Measurements from ENCODE around the gene FIBCD1.

FIBCD1 gene

DNA sequence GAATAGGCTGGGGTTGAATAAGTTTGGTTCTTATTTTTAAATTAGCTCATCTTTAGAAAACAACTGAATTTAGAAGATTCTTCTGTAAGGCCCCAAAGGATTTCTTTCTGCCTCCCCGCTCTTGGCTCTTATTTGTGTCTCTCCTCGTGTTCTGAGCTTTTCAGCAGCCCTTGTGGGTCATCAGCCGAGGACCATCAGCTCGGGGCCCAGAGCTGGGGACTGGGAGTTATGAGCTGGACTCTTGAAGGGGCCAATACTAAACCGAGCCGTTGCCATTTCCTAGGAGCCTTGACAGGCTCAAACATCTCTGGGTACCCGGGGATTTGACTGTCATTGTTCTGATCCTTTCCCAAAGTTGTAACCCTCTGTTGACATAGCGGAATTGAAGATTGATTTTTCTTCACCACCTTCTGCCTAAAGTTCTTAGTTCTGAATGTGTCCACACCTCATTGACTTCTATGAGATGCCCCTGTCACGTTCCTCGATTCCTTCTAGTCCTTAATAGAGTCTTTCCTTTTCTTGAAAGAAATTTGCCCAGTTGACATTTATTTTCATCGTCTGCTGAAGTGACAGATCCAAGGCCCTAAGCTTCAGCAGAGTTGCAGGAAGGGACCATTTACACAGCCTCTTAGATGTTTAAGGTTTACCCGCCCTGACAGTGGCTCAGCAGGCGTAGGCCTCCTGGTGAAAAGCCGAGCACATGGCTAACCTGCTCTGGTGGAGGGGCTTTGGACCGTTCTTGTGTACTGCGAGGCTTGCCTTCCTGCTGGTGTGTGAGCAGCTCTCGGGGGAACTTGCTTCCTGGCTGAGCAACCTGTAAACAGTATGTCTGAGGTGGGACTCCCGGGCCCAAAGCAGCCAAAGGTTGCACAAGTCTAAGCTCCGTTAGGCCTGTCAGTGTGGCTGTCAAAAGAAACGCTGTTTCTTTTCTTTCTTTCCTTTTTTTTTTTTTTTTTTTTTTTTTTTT is 80.0 kb downstream of the FIBCD1 start:
- no peak for DNase-seq (ENCODE audit: low read depth in 3 of 3)

DNA sequence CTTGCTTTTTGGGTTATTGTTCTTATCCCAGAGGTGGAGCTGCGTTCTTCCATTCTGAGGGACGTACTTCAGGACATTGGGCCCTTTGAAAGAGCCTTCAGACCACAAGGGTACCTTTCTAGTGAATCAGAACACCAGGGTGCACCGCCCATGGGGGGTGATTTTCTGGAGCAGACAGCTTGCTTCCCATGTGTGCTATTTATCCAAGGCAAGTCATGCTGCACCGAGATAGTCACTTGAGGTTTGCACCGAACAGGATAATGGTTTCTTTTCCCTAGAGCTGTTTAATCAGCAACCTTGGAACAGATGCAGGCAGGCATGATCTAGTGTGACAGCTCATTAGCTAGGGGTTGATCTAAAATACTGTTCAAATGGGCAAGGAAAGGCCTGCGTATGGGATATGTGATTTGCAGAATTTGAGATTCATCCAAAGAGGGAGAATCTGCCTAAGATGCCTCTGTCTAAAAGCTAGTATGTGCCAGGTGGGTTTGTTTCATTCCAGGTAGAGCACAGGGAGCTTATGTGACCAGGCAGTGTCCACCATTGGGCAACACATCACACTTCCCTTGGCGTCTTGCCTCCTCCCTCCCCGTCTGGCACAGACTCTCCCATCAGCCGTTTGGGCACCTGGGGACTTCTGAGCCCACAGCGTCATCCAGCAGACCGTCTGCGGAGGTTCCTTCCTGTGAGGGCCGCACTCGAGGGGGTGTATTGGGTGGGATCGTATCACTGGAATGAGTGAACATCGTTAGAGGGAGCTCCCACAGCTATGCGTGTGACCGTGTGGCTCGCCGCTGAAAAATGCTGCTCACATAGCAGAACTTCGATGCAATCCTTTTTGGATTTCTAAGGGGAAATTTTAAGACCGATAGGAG is 80.9 kb downstream of the FIBCD1 start:
- DNase-seq (ENCODE audit: low read depth in 3 of 3) = no peak

DNA sequence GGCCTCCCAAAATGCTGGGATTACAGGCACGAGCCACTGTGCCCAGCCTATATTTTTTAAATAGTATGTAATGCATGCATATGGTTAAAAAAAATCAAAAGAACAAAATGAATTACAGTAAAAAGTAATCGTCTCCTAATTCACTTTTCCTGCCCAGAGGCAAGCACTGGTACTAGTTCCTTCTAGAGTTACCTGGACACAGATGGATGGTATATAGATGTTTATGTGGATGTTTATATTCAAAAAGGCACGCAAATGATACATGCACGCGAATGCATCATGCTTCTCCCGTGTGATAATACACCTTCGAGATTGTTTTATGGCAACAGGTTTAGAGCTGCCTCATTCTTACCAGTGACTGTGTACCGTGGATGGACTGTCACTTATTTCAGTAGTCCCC is 82.6 kb downstream of the FIBCD1 start:
- no peak for DNase-seq (ENCODE audit: low read depth in 3 of 3)

DNA sequence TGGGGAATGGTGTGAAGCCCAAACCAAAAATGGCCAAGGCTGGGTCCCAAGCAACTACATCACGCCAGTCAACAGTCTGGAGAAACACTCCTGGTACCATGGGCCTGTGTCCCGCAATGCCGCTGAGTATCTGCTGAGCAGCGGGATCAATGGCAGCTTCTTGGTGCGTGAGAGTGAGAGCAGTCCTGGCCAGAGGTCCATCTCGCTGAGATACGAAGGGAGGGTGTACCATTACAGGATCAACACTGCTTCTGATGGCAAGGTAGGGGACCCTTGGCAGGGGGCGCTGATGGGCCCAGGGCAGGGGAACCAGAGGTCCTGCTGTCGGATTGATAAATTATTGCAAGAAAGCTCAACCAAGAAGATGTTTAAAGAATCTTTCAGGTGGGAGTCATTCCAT is 84.2 kb downstream of the FIBCD1 start:
- no peak for DNase-seq (ENCODE audit: low read depth in 3 of 3)

DNA sequence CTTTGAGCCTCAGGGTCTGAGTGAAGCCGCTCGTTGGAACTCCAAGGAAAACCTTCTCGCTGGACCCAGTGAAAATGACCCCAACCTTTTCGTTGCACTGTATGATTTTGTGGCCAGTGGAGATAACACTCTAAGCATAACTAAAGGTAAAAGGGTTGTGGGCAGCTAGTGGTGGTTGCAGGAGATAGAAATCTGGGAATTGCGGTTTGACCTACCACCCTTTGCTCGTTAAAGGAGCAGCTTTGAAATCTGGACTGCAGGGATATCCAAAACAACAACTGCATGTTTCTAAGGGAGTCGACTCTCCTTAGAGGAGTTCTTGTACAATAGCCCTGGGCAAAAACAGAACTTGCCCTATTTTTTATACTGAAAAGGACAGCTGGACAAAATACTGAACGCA is 85.0 kb downstream of the FIBCD1 start:
- no peak for DNase-seq (ENCODE audit: low read depth in 3 of 3)

DNA sequence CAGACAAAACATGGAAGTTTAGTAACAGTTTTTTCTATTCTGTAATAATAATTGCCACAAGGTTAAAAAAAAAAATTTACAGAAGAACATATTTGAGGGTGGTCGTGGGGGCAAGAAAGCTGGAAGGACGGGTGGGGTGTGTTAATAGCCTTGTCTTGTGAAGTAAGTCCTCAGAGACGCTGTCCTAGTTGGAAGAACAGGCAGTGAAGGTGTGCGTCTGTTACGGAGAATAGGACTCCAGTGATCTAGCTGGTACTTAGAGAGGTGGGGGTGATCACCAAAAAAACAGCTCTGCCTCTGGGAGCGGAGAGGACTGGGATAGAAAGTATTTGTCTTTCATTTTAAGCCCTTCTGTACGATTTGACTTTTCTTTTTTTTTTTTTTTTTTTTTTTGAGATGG is 86.2 kb downstream of the FIBCD1 start:
- no peak for DNase-seq (ENCODE audit: low read depth in 3 of 3)

All from stimulated activated CD4-positive, alpha-beta T cell treated with anti-CD3 and anti-CD28 coated beads, TNF-alpha, amount 100 ng/mL, for 48 hours (primary cell).